ENCODE results near the gene NFASC.

DNA sequence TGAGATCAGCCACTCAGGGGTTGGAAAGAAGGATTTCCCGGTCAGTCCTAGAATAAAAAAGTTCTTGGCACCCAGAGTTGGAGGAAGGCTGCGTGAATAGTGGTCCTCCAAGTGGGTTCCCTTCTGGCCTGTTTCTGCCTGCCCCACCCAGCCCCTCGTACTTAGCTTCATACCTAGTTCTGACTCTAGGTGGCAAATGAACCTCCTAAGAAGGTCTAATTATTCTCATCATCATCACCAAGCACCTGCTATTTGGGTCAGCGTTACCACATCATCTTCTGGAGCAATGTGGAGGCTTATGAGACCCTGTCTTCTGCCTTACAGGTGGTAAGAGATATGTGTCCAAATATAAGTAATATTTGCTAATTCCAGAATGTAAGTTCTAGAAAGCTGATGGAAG is 35.9 kb upstream of the NFASC start:
- TF ChIP-seq, protein P1, sequence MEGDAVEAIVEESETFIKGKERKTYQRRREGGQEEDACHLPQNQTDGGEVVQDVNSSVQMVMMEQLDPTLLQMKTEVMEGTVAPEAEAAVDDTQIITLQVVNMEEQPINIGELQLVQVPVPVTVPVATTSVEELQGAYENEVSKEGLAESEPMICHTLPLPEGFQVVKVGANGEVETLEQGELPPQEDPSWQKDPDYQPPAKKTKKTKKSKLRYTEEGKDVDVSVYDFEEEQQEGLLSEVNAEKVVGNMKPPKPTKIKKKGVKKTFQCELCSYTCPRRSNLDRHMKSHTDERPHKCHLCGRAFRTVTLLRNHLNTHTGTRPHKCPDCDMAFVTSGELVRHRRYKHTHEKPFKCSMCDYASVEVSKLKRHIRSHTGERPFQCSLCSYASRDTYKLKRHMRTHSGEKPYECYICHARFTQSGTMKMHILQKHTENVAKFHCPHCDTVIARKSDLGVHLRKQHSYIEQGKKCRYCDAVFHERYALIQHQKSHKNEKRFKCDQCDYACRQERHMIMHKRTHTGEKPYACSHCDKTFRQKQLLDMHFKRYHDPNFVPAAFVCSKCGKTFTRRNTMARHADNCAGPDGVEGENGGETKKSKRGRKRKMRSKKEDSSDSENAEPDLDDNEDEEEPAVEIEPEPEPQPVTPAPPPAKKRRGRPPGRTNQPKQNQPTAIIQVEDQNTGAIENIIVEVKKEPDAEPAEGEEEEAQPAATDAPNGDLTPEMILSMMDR (IDR thresholded peaks at IDR 0.05; ENCODE audit: poor library complexity), result no peak
- no peak for TF ChIP-seq EZH2 (IDR thresholded peaks at IDR 0.05; ENCODE audit: borderline replicate concordance)
- no peak for TF ChIP-seq EZH2phosphoT487 (IDR thresholded peaks at IDR 0.05; ENCODE audit: low read depth, severe bottlenecking, unreplicated experiment)

Data from hepatocyte (in vitro differentiated cells).